SKM-1 treated with dmso at 0.1 percent for 144 hours (cell line): ENCODE data around the gene RMP24.
"Not testable (repeated sequence)": the region's sequence is repeated elsewhere in the genome, so short reads cannot be mapped to it uniquely, and the experiment has no call there.

Experiments used
- DNase-seq: peaks from one replicate; lab custom pipeline; 2025; ENCODE audit not compliant: unreplicated experiment; lab: John Stamatoyannopoulos, UW

The RMP24 gene

DNA sequence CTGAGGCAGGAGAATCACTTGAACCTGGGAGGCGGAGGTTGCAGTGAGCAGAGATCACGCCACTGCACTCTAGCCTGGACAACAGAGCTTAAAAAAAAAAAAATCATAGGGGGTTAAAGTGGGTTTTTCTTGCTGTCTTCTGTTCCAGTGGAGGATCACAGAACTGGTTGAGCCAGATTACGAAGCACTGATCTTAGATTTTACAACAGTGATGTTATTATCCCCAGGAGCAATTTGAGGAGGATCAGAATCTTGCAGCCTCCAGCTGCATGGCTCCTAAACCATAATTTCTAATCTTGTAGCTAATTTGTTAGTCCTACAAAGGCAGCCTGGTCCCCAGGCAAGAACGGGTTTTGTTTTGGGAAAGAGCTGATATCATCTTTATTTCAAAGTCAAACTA lies 4.6 kb upstream of the RMP24 start:
- DNase-seq: not testable (repeated sequence)

GRCh38 chr18:35968278-35968880 lies 4.1 kb upstream of the RMP24 start:
- DNase-seq: no peak

- no peak for DNase-seq
Measured at GRCh38 chr18:35969676-35970075, 2.8 kb upstream of the RMP24 start.

GRCh38 chr18:35971661-35972196 lies 750 bp upstream of the RMP24 start:
- DNase-seq: no peak

DNA sequence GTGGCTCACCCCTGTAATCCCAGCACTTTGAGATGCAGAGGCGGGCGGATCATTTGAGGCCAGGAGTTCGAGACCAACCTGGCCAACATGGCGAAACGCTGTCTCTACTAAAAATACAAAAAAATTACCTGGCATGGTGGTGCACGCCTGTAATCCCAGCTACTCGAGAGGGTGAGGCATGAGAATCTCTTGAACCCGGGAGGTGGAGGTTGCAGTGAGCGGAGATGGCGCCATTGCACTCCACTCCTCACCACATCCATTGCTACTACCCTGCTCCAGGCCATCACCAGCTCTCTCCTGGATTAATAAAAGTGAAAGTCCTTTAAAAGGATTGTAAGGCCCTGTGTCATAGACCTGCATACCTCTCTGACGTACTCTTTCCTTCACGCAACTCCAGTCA lies 1.2 kb downstream of the RMP24 start:
- no peak for DNase-seq

GRCh38 chr18:35974181-35974580 lies 1.7 kb downstream of the RMP24 start:
- DNase-seq: no peak

- DNase-seq: no peak
Measured at GRCh38 chr18:35979112-35979511, 6.6 kb downstream of the RMP24 start.

GRCh38 chr18:35982409-35983114 lies 10.1 kb downstream of the RMP24 start:
- no peak for DNase-seq

DNA sequence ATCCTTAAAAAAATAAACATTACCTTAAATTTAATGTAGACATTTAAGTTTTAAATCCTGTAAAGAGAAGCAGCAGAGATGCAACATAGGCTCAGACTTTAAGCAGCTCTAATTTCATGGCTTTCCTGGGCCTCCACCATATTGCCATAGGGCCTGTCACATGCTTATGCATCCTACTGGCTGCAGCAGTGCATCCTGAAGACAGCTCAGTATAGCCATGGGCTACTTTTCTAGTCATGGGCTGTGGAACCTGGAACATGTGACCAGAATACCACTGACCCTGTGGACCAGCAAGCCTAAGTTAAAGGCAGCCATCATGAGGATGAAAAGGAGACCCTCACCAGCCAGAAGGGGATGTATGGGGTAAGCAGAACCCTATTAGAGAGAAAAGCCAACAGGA lies 10.7 kb downstream of the RMP24 start:
- no peak for DNase-seq

DNA sequence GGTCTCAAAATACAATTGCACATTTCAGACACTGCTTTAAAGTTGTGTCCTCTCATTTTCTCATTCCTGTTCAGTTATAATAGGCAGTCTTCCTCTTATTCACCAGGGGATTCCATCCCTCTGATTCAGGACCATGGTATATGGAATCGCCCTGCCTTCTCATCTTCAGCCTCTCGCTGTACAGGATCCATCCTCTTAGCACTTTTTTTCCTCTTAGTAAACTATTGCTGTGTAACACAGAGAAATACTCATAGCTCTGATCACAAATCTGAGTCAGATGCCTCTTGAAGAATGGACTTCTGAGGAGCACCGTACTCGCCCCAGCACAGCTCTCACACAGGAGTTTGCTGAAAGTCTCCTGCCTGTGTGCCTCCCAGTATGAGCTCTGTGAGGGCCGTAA lies 11.3 kb downstream of the RMP24 start:
- no peak for DNase-seq

DNA sequence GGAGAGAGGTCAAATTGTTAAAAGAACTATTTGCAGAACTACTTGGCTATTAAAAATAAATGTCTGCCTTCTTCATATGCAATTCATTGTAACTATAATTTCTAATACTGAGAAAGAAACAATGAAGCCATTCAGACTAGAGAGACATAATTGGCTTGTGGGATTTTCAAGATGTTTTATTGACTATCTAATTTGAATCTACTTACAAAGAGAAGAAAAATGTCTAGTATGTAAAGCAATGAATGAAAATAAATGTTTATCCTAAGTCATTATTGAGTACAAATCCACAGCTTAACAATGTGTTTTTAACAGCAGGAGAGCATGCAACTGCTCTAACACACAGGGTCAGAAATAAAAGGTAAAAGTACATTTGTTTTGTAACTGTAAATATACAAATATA lies 19.2 kb downstream of the RMP24 start:
- no peak for DNase-seq

- no peak for DNase-seq
Measured at GRCh38 chr18:35993013-35993412, 20.5 kb downstream of the RMP24 start.

- DNase-seq: peak; percentile 6
Measured at GRCh38 chr18:35998967-35999366, 26.5 kb downstream of the RMP24 start.

GRCh38 chr18:35999925-36000324 lies 27.4 kb downstream of the RMP24 start:
- no peak for DNase-seq

- no peak for DNase-seq
Measured at GRCh38 chr18:36006997-36007396, 34.5 kb downstream of the RMP24 start.

- no peak for DNase-seq
Measured at GRCh38 chr18:36009214-36009613, 36.7 kb downstream of the RMP24 start.

- DNase-seq: no peak
Measured at GRCh38 chr18:36012891-36013290, 40.4 kb downstream of the RMP24 start.

- no peak for DNase-seq
Measured at GRCh38 chr18:36015629-36016028, 43.1 kb downstream of the RMP24 start.

DNA sequence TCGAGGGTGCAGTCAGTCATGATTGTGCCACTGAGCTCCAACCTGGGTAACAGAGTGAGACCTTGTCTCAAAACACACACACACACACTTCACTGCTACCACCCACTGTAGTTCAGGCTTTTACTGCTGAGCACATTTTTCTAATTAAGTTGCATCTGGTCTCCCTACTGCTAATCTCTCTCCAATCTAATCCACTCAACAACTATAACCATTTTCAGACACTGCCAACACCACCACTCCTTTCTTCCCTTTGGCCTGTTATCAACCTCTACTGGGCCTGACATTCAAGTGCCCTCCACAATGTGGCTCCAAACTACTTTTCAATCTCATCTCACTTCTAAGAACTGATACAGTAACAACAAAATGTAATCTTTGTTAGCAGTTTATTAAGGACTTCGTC lies 44.8 kb downstream of the RMP24 start:
- no peak for DNase-seq

DNA sequence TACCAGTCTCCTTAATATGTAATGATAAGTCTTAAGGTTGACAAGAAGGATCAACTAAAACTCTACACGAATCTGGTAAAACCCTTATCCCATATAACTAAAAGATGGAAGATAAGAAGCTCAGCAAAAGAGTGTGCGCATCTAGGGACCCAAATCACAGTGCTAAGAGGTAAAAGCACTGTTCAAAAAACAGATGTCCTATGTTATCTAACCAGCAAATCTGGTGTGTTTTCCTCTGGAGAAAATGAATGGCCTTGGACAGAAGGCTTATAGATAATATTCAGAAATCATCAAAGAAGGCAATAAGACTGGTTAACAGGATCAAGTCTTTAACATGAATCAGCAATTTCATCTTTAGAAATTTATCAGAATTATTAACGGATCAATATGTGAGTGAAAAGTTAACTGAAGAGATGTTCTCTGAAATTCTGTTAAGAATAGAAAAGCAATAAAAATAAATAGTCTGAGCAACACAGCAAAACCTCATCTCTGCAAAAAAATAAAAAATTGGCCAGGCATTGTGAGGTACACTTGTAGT lies 47.8 kb downstream of the RMP24 start:
- DNase-seq: no peak

- DNase-seq: no peak
Measured at GRCh38 chr18:36023336-36023735, 50.9 kb downstream of the RMP24 start.

DNA sequence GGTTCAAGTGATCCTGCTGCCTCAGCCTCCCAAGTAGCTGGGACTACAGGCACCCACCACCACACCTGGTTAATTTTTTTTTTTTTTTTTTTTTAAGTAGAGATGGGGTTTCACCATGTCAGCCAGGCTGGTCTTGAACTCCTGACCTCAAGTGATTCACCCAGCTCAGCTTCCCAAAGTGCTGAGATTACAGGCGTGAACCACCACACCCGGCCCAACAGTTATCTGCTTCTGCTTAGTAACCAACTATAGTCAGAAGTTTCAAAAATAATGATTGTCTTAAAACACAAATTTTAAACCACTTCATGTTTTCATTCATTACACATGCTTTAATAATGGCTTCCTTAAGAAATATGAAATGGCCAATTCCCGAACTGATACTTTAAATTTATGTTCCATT lies 51.8 kb downstream of the RMP24 start:
- DNase-seq: not testable (repeated sequence)
